Transverse colon (tissue), 4 donors: Measurements from ENCODE around the gene KCNG3. TPM values are rescaled to one million over a fixed set of nuclear protein-coding genes. Genes with fewer than 3 reads are reported as not detected.
A peak's percentile ranks its signal among the peaks of the same experiment; 100 is the strongest.

Experiments used
- DNase-seq: peaks from one replicate; pipeline ENCODE4 v3.0.0-alpha.2; 2019
- H3K27ac ChIP-seq, 4 donors: fragments of 200-600 bp; sonication (generic); 2 replicates each; pipeline ENCODE4 v1.5.1; 2016 to 2018; ENCODE audit warnings: inconsistent platforms in 4 of 4
- H3K27me3 ChIP-seq: fragments of 200-600 bp; sonication (generic); 2 replicates; pipeline ENCODE4 v1.5.1; 2017; ENCODE audit warnings: inconsistent platforms
- H3K36me3 ChIP-seq, 4 donors: fragments of 200-600 bp; sonication (generic); 2 replicates each; pipeline ENCODE4 v1.5.1; 2017 to 2019; ENCODE audit warnings: inconsistent platforms in 4 of 4
- H3K4me1 ChIP-seq, 4 donors: fragments of 200-600 bp; sonication (generic); 2 replicates each; pipeline ENCODE4 v1.5.1; 2017 to 2020; ENCODE audit warnings: inconsistent platforms in 4 of 4
- H3K4me3 ChIP-seq, 4 donors: fragments of 200-600 bp; sonication (generic); 1 replicate in 1 of 4; 2 replicates in 3 of 4; pipeline versions ENCODE4 v1.5.1 to v1.6.1; 2017 to 2019; ENCODE audit warnings: inconsistent platforms in 4 of 4
- H3K9me3 ChIP-seq, 2 donors: fragments of 200-600 bp; sonication (generic); 2 replicates each; pipeline ENCODE4 v1.5.1; 2017 to 2019; ENCODE audit warnings: inconsistent platforms in 2 of 2
- EP300 ChIP-seq: sonication (generic); formaldehyde crosslinking; IDR thresholded peaks from one replicate; pipeline ENCODE4 v1.6.1; 2017; ENCODE audit warnings: antibody characterized with exemption, low read depth
- POLR2A ChIP-seq: fragments of 450-650 bp; IDR thresholded peaks from one replicate; pipeline ENCODE4 v1.6.1; 2016; ENCODE audit warnings: antibody characterized with exemption, mild to moderate bottlenecking, moderate library complexity
- POLR2AphosphoS5 ChIP-seq, 3 donors: sonication (generic); formaldehyde crosslinking; IDR thresholded peaks; one replicate each; pipeline ENCODE4 v1.6.1; 2016; ENCODE audit warnings: antibody characterized with exemption in 3 of 3
- WGBS, 2 donors: methylation state at CpG; one replicate each; pipeline ENCODE4 v1.1.5; 2018; ENCODE audit warnings: low coverage in 1 of 2; 5-methylcytosine and 5-hydroxymethylcytosine counted together
- in situ Hi-C, 4 donors: fragments of 200-750 bp; cut with MboI; loops; one replicate each; pipeline versions ENCODE4 v1.15.0 to v1.15.1; 2017; ENCODE audit warnings: low sequenced_read_pairs in 3 of 4, low pct_ligation_motif_present in 1 of 4, low pct_unique_long_range_greater_than_20kb in 1 of 4
- intact Hi-C: fragments of 100-400 bp; cut with DNase I; formaldehyde crosslinking; loops from one replicate; pipeline ENCODE4 v1.15.1; 2023; ENCODE audit warnings: low total_unique reads
- total RNA-seq, 4 donors: library from RNA; depleted of rRNA; stranded (reverse); fragments of >200 nt; gene quantifications; one replicate each; pipeline ENCODE4 v1.1.0, GENCODE V29; 2016
- TF ChIP-seq, protein P1 (sequence below), 5 experiments: fragments of 200-600 bp in 3 of 5; fragments of 450-650 bp in 2 of 5; sonication (generic) in 3 of 5; IDR thresholded peaks; 1 replicate in 2 of 5; 2 replicates in 3 of 5; pipeline ENCODE4 v1.5.1; 2016 to 2017; ENCODE audit warnings: antibody characterized with exemption in 5 of 5, inconsistent platforms in 3 of 5, mild to moderate bottlenecking in 2 of 5, moderate library complexity in 1 of 5

Gene KCNG3
- total RNA-seq, 4 donors from 2014 or later = 11.3 to 25.4 (median 18.5) TPM

DNA sequence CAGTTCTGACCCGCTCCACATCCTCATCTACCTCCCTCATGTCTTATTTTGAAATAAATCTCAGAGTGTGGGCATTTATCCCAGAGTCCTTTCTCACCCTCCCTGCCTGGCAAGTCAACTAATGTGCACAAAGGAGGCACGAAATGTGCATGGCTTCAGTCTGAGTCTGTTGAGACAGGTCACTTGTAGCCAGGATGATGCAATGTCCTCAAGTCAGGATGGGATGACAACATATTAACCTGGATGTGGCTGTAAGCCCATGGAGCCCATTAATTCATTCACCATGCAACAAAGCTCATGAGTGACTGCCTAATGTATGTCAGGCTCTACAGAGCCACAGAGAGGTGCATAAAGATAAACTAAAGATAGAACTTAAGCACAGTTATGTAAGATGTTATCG is 34.5 kb downstream of the KCNG3 start:
- intact Hi-C loops (no loop called here), in situ Hi-C loops (no loop called here)
- Histone ChIP-seq H3K4me3 (no peak overlapping the region), H3K27ac (no peak overlapping the region), H3K36me3 (no peaks in the 10 kb centered on the region), H3K27me3 (no peaks in the 10 kb centered on the region), H3K9me3 (no peaks in the 10 kb centered on the region), H3K4me1 (peaks cover 0 to 11% (median 5%) of the 10 kb centered on the region in 4 donors)
- no peak for DNase-seq
- no peak for TF ChIP-seq POLR2AphosphoS5 (IDR thresholded peaks at IDR 0.05)
- TF ChIP-seq POLR2A = no peak
- no peak for TF ChIP-seq EP300
- TF ChIP-seq, protein P1, sequence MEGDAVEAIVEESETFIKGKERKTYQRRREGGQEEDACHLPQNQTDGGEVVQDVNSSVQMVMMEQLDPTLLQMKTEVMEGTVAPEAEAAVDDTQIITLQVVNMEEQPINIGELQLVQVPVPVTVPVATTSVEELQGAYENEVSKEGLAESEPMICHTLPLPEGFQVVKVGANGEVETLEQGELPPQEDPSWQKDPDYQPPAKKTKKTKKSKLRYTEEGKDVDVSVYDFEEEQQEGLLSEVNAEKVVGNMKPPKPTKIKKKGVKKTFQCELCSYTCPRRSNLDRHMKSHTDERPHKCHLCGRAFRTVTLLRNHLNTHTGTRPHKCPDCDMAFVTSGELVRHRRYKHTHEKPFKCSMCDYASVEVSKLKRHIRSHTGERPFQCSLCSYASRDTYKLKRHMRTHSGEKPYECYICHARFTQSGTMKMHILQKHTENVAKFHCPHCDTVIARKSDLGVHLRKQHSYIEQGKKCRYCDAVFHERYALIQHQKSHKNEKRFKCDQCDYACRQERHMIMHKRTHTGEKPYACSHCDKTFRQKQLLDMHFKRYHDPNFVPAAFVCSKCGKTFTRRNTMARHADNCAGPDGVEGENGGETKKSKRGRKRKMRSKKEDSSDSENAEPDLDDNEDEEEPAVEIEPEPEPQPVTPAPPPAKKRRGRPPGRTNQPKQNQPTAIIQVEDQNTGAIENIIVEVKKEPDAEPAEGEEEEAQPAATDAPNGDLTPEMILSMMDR (IDR thresholded peaks at IDR 0.05) = no peak
- 91 to 100% methylated on average over 1 to 3 of the region's 3 CpGs for WGBS, 2 donors

DNA sequence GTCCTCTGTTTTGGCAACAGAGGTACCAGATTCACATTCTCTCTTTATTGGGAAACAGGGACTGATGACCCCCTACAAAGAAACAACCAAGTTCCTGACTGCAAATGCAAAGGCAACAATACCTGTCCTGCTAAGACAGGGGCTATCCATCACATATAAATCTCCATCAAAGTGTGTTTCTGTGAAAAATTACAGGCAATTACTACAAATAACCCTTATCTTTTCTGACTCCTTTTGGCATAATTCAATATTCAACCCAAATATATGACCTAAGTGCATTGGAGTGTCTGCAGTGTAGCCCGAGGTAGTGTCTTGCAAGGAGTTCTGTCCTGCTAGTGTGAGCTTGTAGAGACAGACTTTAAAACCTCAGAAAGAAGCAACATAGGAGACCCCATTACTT is 35.4 kb downstream of the KCNG3 start:
- Histone ChIP-seq H3K36me3 (no peaks in the 10 kb centered on the region), H3K27ac (no peak overlapping the region), H3K9me3 (no peaks in the 10 kb centered on the region), H3K4me1 (peaks cover 0 to 11% (median 5%) of the 10 kb centered on the region in 4 donors), H3K4me3 (no peak overlapping the region), H3K27me3 (no peaks in the 10 kb centered on the region)
- intact Hi-C loops = no loop called here
- WGBS, 2 donors = 74 to 78% methylated on average over 1 of the region's 1 CpG
- no peak for DNase-seq
- in situ Hi-C loops = no loop called here
- TF ChIP-seq, protein P1 (IDR thresholded peaks at IDR 0.05) = no peak
- no peak for TF ChIP-seq POLR2A
- TF ChIP-seq EP300 = no peak
- TF ChIP-seq POLR2AphosphoS5 (IDR thresholded peaks at IDR 0.05) = no peak

DNA sequence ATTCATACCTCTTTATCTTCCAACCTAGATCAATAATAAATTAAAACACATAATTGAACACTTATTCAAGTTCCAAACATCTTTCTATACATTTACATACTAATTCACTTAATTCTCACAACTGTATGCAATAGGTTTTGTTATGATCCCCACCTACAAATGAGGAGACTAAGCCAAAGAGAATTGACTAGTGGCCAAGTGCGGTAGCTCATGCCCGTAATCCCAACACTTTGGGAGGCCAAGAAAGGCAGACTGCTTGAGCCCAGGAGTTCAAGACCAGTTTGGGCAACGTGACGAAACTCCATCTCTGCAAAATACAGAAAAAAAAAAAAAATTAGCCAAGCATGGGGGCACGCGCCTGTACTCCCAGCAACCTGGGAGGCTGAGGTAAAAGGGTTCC is 36.8 kb downstream of the KCNG3 start:
- no peaks in the 10 kb centered on the region for H3K36me3 ChIP-seq
- peaks cover 0 to 11% (median 5%) of the 10 kb centered on the region in 4 donors for H3K4me1 ChIP-seq
- 83 to 87% methylated on average over 5 to 6 of the region's 6 CpGs for WGBS, 2 donors
- no peak for DNase-seq
- H3K27me3 ChIP-seq = no peaks in the 10 kb centered on the region
- intact Hi-C loops (no loop called here), in situ Hi-C loops (no loop called here)
- no peak overlapping the region for H3K4me3 ChIP-seq
- no peak overlapping the region for H3K27ac ChIP-seq
- H3K9me3 ChIP-seq = no peaks in the 10 kb centered on the region
- no peak for TF ChIP-seq POLR2AphosphoS5 (IDR thresholded peaks at IDR 0.05)
- TF ChIP-seq, protein P1 (IDR thresholded peaks at IDR 0.05) = peak; percentile 10 to 29 (median 23)

DNA sequence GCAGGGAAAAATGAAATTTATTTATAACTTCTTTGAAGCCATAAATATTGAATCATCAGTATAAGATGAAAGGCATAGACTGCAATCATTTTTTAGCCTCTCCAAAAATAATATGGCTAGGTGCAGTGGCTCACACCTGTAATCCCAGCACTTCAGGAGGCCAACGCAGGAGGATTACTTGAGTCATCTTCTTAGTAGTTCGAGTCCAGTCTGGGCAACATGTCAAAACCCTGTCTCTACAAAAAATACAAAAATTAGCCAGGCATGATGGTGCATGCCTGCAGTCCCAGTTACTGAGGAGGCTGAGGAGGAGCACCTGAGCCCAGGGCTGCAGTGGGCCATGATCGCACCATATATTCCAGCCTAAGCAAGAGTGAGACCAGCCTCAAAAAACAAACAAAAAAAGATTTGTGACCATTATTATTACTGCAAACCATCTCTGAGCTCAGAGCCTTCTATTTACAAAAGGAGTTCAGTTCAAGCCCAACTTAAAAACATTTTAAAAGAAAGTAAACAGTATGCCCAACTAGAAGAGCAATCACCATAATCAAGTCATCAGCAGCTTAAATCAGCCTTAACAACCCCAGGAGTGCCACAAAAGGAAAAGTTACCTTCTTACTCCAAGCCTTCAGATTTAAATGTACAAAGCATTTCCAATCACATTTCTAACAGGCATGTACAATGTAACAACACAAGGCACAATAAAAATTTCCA is 37.5 kb downstream of the KCNG3 start:
- H3K27ac ChIP-seq = peak overlapping the region in 1 of 4 donors; percentile 39
- intact Hi-C loops = no loop called here
- H3K36me3 ChIP-seq = no peaks in the 10 kb centered on the region
- H3K4me1 ChIP-seq = peaks cover 0 to 11% (median 5%) of the 10 kb centered on the region in 4 donors
- no peaks in the 10 kb centered on the region for H3K27me3 ChIP-seq
- H3K4me3 ChIP-seq = no peak overlapping the region
- 63 to 90% methylated on average over 2 to 3 of the region's 3 CpGs for WGBS, 2 donors
- TF ChIP-seq, protein P1 (IDR thresholded peaks at IDR 0.05) = no peak
- TF ChIP-seq POLR2AphosphoS5 (IDR thresholded peaks at IDR 0.05) (no peak), POLR2A (no peak), EP300 (no peak)
- H3K9me3 ChIP-seq = no peaks in the 10 kb centered on the region
- DNase-seq = no peak
- in situ Hi-C loops = no loop called here
